Loucy (cell line): ENCODE measurements around the gene DPF3.

ENCODE experiments used
- CTCF ChIP-seq: fragments of 200-600 bp; sonication (generic); conservative IDR thresholded peaks from 2 replicates; pipeline ENCODE4 v1.5.1; 2014; ENCODE audit warnings: mild to moderate bottlenecking, antibody characterized with exemption, low read length
- EZH2phosphoT487 ChIP-seq: fragments of 200-600 bp; IDR thresholded peaks from 2 replicates; pipeline ENCODE4 v1.6.1; 2018; ENCODE audit warnings: antibody characterized with exemption, mild to moderate bottlenecking, moderate library complexity, borderline replicate concordance

GRCh38 chr14:72845683-72846082 lies 48.2 kb downstream of the DPF3 start:
- TF ChIP-seq CTCF (no peak), EZH2phosphoT487 (no peak)
